Measurements from ENCODE around the gene TWSG1.
"Not testable (repeated sequence)": the region's sequence is repeated elsewhere in the genome, so short reads cannot be mapped to it uniquely, and the experiment has no call there.

Gene TWSG1

GRCh38 chr18:9429662-9429993 is 95.1 kb downstream of the TWSG1 start:
- POLR2A ChIA-PET, result no interaction called here
- CTCF ChIA-PET, result interaction anchor here (0.7 to 1.5 kb wide), 2 partner anchors 9 to 19 kb away, joined by 3 to 4 read pairs; no protein-coding TSS in a partner anchor
- DNase-seq (ENCODE audit: extremely low spot score), result no peak
- no peak for TF ChIP-seq CTCF (IDR thresholded peaks at IDR 0.05; ENCODE audit: control extremely low read depth, extremely low read depth, low read depth, missing control alignments)

DNA sequence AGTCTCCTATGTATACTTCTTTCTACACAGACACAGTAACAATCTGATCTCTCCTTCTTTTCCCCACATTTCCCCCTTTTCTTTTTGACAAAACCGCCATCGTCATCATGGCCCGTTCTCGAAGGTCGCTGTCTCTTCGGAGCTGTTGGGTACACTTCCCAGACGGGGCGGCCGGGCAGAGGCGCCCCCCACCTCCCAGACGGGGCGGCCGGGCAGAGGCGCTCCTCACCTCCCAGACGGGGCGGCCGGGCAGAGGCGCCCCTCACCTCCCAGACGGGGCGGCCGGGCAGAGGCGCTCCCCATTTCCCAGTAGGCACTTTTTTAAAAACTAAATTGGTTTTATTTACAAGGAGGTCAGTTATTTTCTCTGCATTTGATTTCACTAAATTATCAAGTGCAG is 95.7 kb downstream of the TWSG1 start:
- POLR2A ChIA-PET; DNase-seq (ENCODE audit: extremely low spot score): not testable (repeated sequence)
- CTCF ChIA-PET, result interaction anchor here (1.5 kb wide), 1 partner anchor 19 kb away, joined by 4 read pairs; no protein-coding TSS in a partner anchor

DNA sequence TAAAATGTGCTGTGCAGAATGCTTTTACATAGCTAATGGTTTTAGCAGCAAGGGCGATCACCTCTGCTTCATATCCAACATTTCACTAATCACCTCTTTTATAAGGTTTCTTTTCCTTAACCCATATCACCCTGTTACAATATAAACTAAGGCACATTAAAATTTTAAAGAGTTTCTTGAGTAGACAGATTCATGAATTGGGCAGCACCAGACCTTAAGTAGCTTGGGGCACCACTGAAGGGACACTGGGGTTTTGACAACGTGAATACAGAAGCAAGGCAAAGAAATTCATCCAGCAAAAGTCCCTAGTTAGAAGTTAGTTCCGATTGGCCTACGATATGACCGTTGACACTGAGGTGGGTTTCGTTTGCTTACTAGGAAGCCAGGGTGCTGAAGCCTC is 96.7 kb downstream of the TWSG1 start:
- no peak for DNase-seq (ENCODE audit: extremely low spot score)
- ChIA-PET CTCF (interaction anchor here (1.3 kb wide), 1 partner anchor 65 kb away, joined by 4 read pairs; no protein-coding TSS in a partner anchor), POLR2A (no interaction called here)
- TF ChIP-seq CTCF (IDR thresholded peaks at IDR 0.05; ENCODE audit: control extremely low read depth, extremely low read depth, low read depth, missing control alignments), result no peak

GRCh38 chr18:9433122-9433521 is 98.5 kb downstream of the TWSG1 start:
- CTCF ChIA-PET, result interaction anchor here (1.1 kb wide), 1 partner anchor 30 kb away, joined by 3 read pairs; no protein-coding TSS in a partner anchor
- not testable (repeated sequence) for DNase-seq (ENCODE audit: extremely low spot score)

GRCh38 chr18:9433671-9434121 is 99.1 kb downstream of the TWSG1 start:
- ChIA-PET POLR2A (no interaction called here), CTCF (interaction anchor here (1.1 kb wide), 1 partner anchor 29 kb away, joined by 3 read pairs; no protein-coding TSS in a partner anchor)
- peak; percentile 49 for DNase-seq (ENCODE audit: extremely low spot score)
- no peak for TF ChIP-seq CTCF (IDR thresholded peaks at IDR 0.05; ENCODE audit: control extremely low read depth, extremely low read depth, low read depth, missing control alignments)

More at GRCh38 chr18:9433122-9433521, 98.5 kb downstream of the TWSG1 start:
- POLR2A ChIA-PET, result interaction anchor here (0.7 kb wide), 1 partner anchor 158 kb away, joined by 4 read pairs; no protein-coding TSS in a partner anchor

- TF ChIP-seq CTCF (IDR thresholded peaks at IDR 0.05; ENCODE audit: control extremely low read depth, extremely low read depth, low read depth, missing control alignments), result no peak
- CTCF ChIA-PET, result no interaction called here
- POLR2A ChIA-PET, result no interaction called here
- DNase-seq (ENCODE audit: extremely low spot score), result peak; percentile 78
Observed at GRCh38 chr18:9434122-9434701, 99.6 kb downstream of the TWSG1 start.

DNA sequence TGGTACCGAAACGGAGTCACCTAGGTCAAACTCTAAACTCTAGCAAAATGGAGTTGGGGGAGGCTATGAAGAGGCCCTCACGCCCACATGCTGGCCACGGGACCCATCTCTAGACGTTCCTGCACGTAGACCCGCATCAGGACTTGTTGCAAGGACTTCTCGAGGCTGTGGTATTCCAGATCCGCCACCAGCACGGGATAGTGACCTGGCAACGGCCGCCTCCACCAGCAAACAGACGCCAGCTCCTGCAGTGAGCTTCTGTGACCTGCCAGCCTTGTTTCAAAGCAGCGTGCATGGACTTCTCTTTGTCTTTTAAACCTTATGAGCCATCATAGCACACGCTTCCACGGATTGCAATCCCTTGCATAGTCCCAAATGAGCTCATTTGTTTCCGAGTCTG is 100.5 kb downstream of the TWSG1 start:
- no peak for DNase-seq (ENCODE audit: extremely low spot score)
- ChIA-PET POLR2A (no interaction called here), CTCF (interaction anchor here (0.9 to 1.0 kb wide), 2 partner anchors 8 to 27 kb away, joined by 4 read pairs; no protein-coding TSS in a partner anchor)
- no peak for TF ChIP-seq CTCF (IDR thresholded peaks at IDR 0.05; ENCODE audit: control extremely low read depth, extremely low read depth, low read depth, missing control alignments)
